Myocyte (in vitro differentiated cells): Measurements from ENCODE around the gene AHSG. TPM values are rescaled to one million over a fixed set of nuclear protein-coding genes. Genes with fewer than 3 reads are reported as not detected.
"Not testable (repeated sequence)": the region's sequence is repeated elsewhere in the genome, so short reads cannot be mapped to it uniquely, and the experiment has no call there.

Experiments used
- DNase-seq: peaks from one replicate; pipeline ENCODE4 v3.0.0-alpha.2; 2012; ENCODE audit warnings: low read depth
- total RNA-seq: library from RNA; depleted of rRNA; stranded (reverse); fragments of >200 nt; gene quantifications from 2 replicates; pipeline ENCODE4 v1.2.3, GENCODE V29; 2014

AHSG gene
- total RNA-seq, 1 donor from 2014 or later = not detected

- peak; percentile 82 for DNase-seq
Observed at GRCh38 chr3:186617036-186617946, 4.4 kb downstream of the AHSG start.

- DNase-seq = no peak
Observed at GRCh38 chr3:186618318-186618938, 5.6 kb downstream of the AHSG start.

- DNase-seq = no peak
Observed at GRCh38 chr3:186619787-186620212, 6.9 kb downstream of the AHSG start.

GRCh38 chr3:186620213-186621092 is 7.6 kb downstream of the AHSG start:
- no peak for DNase-seq

GRCh38 chr3:186621894-186622650 is 9.2 kb downstream of the AHSG start:
- no peak for DNase-seq

- DNase-seq = no peak
Observed at GRCh38 chr3:186622651-186623310, 9.9 kb downstream of the AHSG start.

- no peak for DNase-seq
Observed at GRCh38 chr3:186624598-186624997, 11.7 kb downstream of the AHSG start.

- DNase-seq = no peak
Observed at GRCh38 chr3:186625600-186626042, 12.8 kb downstream of the AHSG start.

- DNase-seq = no peak
Observed at GRCh38 chr3:186626254-186626847, 13.5 kb downstream of the AHSG start.

GRCh38 chr3:186627852-186628414 is 15.1 kb downstream of the AHSG start:
- no peak for DNase-seq

- DNase-seq = no peak
Observed at GRCh38 chr3:186628756-186629155, 15.9 kb downstream of the AHSG start.

- no peak for DNase-seq
Observed at GRCh38 chr3:186630950-186631641, 18.2 kb downstream of the AHSG start.

- DNase-seq = no peak
Observed at GRCh38 chr3:186633481-186633880, 20.6 kb downstream of the AHSG start.

- DNase-seq = not testable (repeated sequence)
Observed at GRCh38 chr3:186634207-186634606, 21.3 kb downstream of the AHSG start.

- no peak for DNase-seq
Observed at GRCh38 chr3:186635532-186635931, 22.7 kb downstream of the AHSG start.

GRCh38 chr3:186636536-186636935 is 23.7 kb downstream of the AHSG start:
- no peak for DNase-seq

GRCh38 chr3:186637686-186638085 is 24.8 kb downstream of the AHSG start:
- DNase-seq = no peak

- DNase-seq = no peak
Observed at GRCh38 chr3:186638259-186638658, 25.4 kb downstream of the AHSG start.
